ENCODE data around the gene PRKD1.

- TF ChIP-seq CTCF (IDR thresholded peaks at IDR 0.05; ENCODE audit: low read depth, low read length, poor library complexity, severe bottlenecking) (no peak), EZH2phosphoT487 (IDR thresholded peaks at IDR 0.05; ENCODE audit: borderline replicate concordance, low read length) (no peak)
Measured at GRCh38 chr14:29763342-29763858, 164.2 kb downstream of the PRKD1 start.
